Measurements from ENCODE around the gene NBR1.

DNA sequence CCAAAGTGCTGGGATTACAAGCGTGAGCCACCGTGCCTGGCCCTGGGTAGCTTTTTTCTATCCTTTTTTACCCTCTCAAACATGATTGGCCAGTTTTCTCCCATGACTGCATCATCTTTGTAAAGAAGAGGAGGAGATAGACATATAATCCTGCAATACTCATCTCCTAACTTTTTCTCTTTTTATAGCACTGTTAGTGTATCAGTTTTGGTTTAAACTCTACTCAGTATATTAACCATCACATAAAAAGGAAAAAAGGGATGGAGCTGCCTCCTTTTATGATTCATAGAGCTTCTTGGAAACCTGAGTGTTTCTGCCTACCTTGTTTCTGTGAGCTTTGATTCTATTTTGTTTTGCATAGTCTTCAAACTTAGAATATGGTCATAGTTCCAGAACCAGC lies 28.6 kb downstream of the NBR1 start:
- TF ChIP-seq, protein P1, sequence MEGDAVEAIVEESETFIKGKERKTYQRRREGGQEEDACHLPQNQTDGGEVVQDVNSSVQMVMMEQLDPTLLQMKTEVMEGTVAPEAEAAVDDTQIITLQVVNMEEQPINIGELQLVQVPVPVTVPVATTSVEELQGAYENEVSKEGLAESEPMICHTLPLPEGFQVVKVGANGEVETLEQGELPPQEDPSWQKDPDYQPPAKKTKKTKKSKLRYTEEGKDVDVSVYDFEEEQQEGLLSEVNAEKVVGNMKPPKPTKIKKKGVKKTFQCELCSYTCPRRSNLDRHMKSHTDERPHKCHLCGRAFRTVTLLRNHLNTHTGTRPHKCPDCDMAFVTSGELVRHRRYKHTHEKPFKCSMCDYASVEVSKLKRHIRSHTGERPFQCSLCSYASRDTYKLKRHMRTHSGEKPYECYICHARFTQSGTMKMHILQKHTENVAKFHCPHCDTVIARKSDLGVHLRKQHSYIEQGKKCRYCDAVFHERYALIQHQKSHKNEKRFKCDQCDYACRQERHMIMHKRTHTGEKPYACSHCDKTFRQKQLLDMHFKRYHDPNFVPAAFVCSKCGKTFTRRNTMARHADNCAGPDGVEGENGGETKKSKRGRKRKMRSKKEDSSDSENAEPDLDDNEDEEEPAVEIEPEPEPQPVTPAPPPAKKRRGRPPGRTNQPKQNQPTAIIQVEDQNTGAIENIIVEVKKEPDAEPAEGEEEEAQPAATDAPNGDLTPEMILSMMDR (IDR thresholded peaks at IDR 0.05; ENCODE audit: insufficient read depth, low read length) = no peak
- TF ChIP-seq GABPA (IDR thresholded peaks at IDR 0.05; ENCODE audit: low read depth) (no peak), SPI1 (IDR thresholded peaks at IDR 0.05; ENCODE audit: borderline replicate concordance, low read depth) (no peak), POLR2AphosphoS5 (IDR thresholded peaks at IDR 0.05; ENCODE audit: low read depth) (no peak)
- TF ChIP-seq, protein P2, sequence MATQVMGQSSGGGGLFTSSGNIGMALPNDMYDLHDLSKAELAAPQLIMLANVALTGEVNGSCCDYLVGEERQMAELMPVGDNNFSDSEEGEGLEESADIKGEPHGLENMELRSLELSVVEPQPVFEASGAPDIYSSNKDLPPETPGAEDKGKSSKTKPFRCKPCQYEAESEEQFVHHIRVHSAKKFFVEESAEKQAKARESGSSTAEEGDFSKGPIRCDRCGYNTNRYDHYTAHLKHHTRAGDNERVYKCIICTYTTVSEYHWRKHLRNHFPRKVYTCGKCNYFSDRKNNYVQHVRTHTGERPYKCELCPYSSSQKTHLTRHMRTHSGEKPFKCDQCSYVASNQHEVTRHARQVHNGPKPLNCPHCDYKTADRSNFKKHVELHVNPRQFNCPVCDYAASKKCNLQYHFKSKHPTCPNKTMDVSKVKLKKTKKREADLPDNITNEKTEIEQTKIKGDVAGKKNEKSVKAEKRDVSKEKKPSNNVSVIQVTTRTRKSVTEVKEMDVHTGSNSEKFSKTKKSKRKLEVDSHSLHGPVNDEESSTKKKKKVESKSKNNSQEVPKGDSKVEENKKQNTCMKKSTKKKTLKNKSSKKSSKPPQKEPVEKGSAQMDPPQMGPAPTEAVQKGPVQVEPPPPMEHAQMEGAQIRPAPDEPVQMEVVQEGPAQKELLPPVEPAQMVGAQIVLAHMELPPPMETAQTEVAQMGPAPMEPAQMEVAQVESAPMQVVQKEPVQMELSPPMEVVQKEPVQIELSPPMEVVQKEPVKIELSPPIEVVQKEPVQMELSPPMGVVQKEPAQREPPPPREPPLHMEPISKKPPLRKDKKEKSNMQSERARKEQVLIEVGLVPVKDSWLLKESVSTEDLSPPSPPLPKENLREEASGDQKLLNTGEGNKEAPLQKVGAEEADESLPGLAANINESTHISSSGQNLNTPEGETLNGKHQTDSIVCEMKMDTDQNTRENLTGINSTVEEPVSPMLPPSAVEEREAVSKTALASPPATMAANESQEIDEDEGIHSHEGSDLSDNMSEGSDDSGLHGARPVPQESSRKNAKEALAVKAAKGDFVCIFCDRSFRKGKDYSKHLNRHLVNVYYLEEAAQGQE (IDR thresholded peaks at IDR 0.05; ENCODE audit: insufficient replicate concordance, low read depth) = no peak

Data from HL-60 (cell line).